GM23338 (cell line): ENCODE measurements around the gene RYR2. TPM values are rescaled to one million over a fixed set of nuclear protein-coding genes. Genes with fewer than 3 reads are reported as not detected.

Source experiments
- ATAC-seq: fragments of 200-7000 bp; cut with Tn5 transposase; 3 replicates; pipeline ENCODE4 v1.9.1; 2020
- DNase-seq: peaks from one replicate; pipeline ENCODE4 v3.0.0-alpha.2; 2015; ENCODE audit warnings: low spot score
- H2AFZ ChIP-seq: fragments of 200-600 bp; sonication (generic); 2 replicates; pipeline ENCODE4 v1.8.0; 2016; ENCODE audit warnings: antibody characterized with exemption, mild to moderate bottlenecking, moderate library complexity
- H3F3A ChIP-seq: fragments of 200-600 bp; sonication (generic); replicated peaks from 2 replicates; pipeline ENCODE4 v1.8.0; 2017; ENCODE audit warnings: antibody characterized with exemption, mixed run types, low read depth
- H3K27ac ChIP-seq: fragments of 200-600 bp; sonication (generic); 2 replicates; pipeline ENCODE4 v1.6.1; 2016; ENCODE audit warnings: low read depth
- H3K27me3 ChIP-seq: fragments of 200-600 bp; sonication (generic); 2 replicates; pipeline ENCODE4 v1.8.0; 2016; ENCODE audit warnings: mild to moderate bottlenecking, mixed run types, moderate library complexity; ENCODE audit not compliant: insufficient read depth
- H3K36me3 ChIP-seq: fragments of 200-600 bp; sonication (generic); 2 replicates; pipeline ENCODE4 v1.8.0; 2016; ENCODE audit warnings: mild to moderate bottlenecking; ENCODE audit not compliant: insufficient read depth
- H3K4me1 ChIP-seq: fragments of 200-600 bp; sonication (generic); 2 replicates; pipeline ENCODE4 v1.8.0; 2016; ENCODE audit warnings: mild to moderate bottlenecking, moderate library complexity; ENCODE audit not compliant: insufficient read depth
- H3K4me2 ChIP-seq: fragments of 200-600 bp; sonication (generic); 2 replicates; pipeline ENCODE4 v1.7.1; 2017; ENCODE audit warnings: mixed run types
- H3K4me3 ChIP-seq: fragments of 200-600 bp; sonication (generic); 2 replicates; pipeline ENCODE4 v1.6.1; 2016; ENCODE audit warnings: mixed run types
- H3K79me2 ChIP-seq: fragments of 200-600 bp; sonication (generic); replicated peaks from 2 replicates; pipeline ENCODE4 v1.8.0; 2017; ENCODE audit warnings: mild to moderate bottlenecking; ENCODE audit not compliant: insufficient read depth
- H3K9me2 ChIP-seq: fragments of 200-600 bp; sonication (generic); 2 replicates; pipeline ENCODE4 v1.8.0; 2017; ENCODE audit not compliant: insufficient read depth
- H4K20me1 ChIP-seq: fragments of 200-600 bp; sonication (generic); replicated peaks from 2 replicates; pipeline ENCODE4 v1.8.0; 2017; ENCODE audit warnings: mild to moderate bottlenecking; ENCODE audit not compliant: insufficient read depth
- H3K27ac Mint-ChIP-seq: 2 replicates; pipeline ENCODE4 v1.8.0; 2020; ENCODE audit warnings: inconsistent platforms, mild to moderate bottlenecking, moderate library complexity, mixed read lengths
- H3K27me3 Mint-ChIP-seq: 3 replicates; pipeline ENCODE4 v1.8.0; 2022; ENCODE audit warnings: low read depth, mild to moderate bottlenecking, moderate library complexity, mixed read lengths, inconsistent platforms; ENCODE audit not compliant: insufficient read depth, poor library complexity
- H3K36me3 Mint-ChIP-seq: 3 replicates; pipeline ENCODE4 v1.8.0; 2021; ENCODE audit warnings: low read depth, mild to moderate bottlenecking, inconsistent platforms, moderate library complexity, mixed read lengths
- H3K4me1 Mint-ChIP-seq: 3 replicates; pipeline ENCODE4 v1.8.0; 2020; ENCODE audit warnings: mild to moderate bottlenecking, inconsistent platforms, mixed read lengths
- H3K4me3 Mint-ChIP-seq: 3 replicates; pipeline ENCODE4 v1.8.0; 2021; ENCODE audit warnings: moderate library complexity, mild to moderate bottlenecking, inconsistent platforms, mixed read lengths
- H3K9me3 Mint-ChIP-seq: 3 replicates; pipeline ENCODE4 v1.8.0; 2020; ENCODE audit warnings: moderate library complexity, mild to moderate bottlenecking, inconsistent platforms, mixed read lengths
- CREB1 ChIP-seq: fragments of 250-450 bp; sonication (Bioruptor Pico); IDR thresholded peaks from 2 replicates; pipeline ENCODE4 v1.5.0; 2020; ENCODE audit warnings: low read depth, mild to moderate bottlenecking, moderate library complexity
- EZH2 ChIP-seq: fragments of 200-600 bp; sonication (generic); IDR thresholded peaks from one replicate; pipeline ENCODE4 v1.8.0; 2017; ENCODE audit warnings: antibody characterized with exemption, mild to moderate bottlenecking, low read depth; ENCODE audit not compliant: unreplicated experiment
- EZH2phosphoT487 ChIP-seq: fragments of 200-600 bp; sonication (generic); IDR thresholded peaks from one replicate; pipeline ENCODE4 v1.8.1; 2018; ENCODE audit warnings: antibody characterized with exemption; ENCODE audit not compliant: unreplicated experiment
- JUNB ChIP-seq: IDR thresholded peaks from one replicate; pipeline ENCODE4 v1.6.1; 2016; ENCODE audit warnings: antibody characterized with exemption; ENCODE audit not compliant: unreplicated experiment
- NANOG ChIP-seq: IDR thresholded peaks from 2 replicates; pipeline ENCODE4 v1.6.1; 2016; ENCODE audit warnings: antibody characterized with exemption, borderline replicate concordance
- POLR2AphosphoS5 ChIP-seq: IDR thresholded peaks from 2 replicates; pipeline ENCODE4 v1.6.1; 2016; ENCODE audit warnings: antibody characterized with exemption, low read depth
- STAT1 ChIP-seq: IDR thresholded peaks from one replicate; pipeline ENCODE4 v1.6.1; 2016; ENCODE audit warnings: antibody characterized with exemption; ENCODE audit not compliant: unreplicated experiment
- ZNF114 ChIP-seq: fragments of 250-450 bp; sonication (Bioruptor Pico); IDR thresholded peaks from 2 replicates; pipeline ENCODE4 v1.5.0; 2020; ENCODE audit warnings: mild to moderate bottlenecking, moderate library complexity
- ZNF331 ChIP-seq: fragments of 250-450 bp; sonication (Bioruptor Pico); IDR thresholded peaks from 2 replicates; pipeline ENCODE4 v1.5.0; 2020; ENCODE audit warnings: low read depth, mild to moderate bottlenecking, moderate library complexity
- ZNF462 ChIP-seq: fragments of 250-450 bp; sonication (Bioruptor Pico); IDR thresholded peaks from 2 replicates; pipeline ENCODE4 v1.5.0; 2020; ENCODE audit warnings: mild to moderate bottlenecking, moderate library complexity
- polyA plus RNA-seq: library from polyadenylated mRNA; unstranded; fragments of >200 nt; fragmentation: Nextera tagmentation; extraction: Ambion mirVana; gene quantifications from 2 replicates; pipeline ENCODE4 v1.2.1, GENCODE V29; 2016
- total RNA-seq: library from RNA; depleted of rRNA; stranded (reverse); fragments of >200 nt; shearing (Covaris generic); gene quantifications from 2 replicates; pipeline ENCODE4 v1.2.3, GENCODE V29; 2014
- TF ChIP-seq, protein P1 (sequence below): IDR thresholded peaks from 2 replicates; pipeline ENCODE4 v1.6.1; 2016; ENCODE audit warnings: antibody characterized with exemption
- TF ChIP-seq, protein P2 (sequence below), 2 experiments: fragments of 200-600 bp in 1 of 2; sonication (generic) in 1 of 2; conservative IDR thresholded peaks; 2 replicates each; pipeline versions ENCODE4 v1.5.1 to v1.6.1; 2016 to 2017; ENCODE audit warnings: antibody characterized with exemption in 2 of 2, low read depth in 2 of 2, mild to moderate bottlenecking in 2 of 2, moderate library complexity in 1 of 2
- TF ChIP-seq, protein P3 (sequence below): IDR thresholded peaks from one replicate; pipeline ENCODE4 v1.6.1; 2018; ENCODE audit warnings: antibody characterized with exemption; ENCODE audit not compliant: unreplicated experiment

The RYR2 gene
- total and polyA plus RNA-seq, 2 experiments from 2014 or later, result 8.9 to 10.0 TPM

- H3K27ac ChIP-seq, result no peak overlapping the region
- no peak overlapping the region for H3K4me3 Mint-ChIP-seq
Observed at GRCh38 chr1:237223419-237223818, 181.4 kb downstream of the RYR2 start.

More at GRCh38 chr1:237223419-237223818, 181.4 kb downstream of the RYR2 start:
- Histone ChIP-seq H3K27me3 (no peaks in the 10 kb centered on the region), H3K36me3 (no peaks in the 10 kb centered on the region; the same call in 1 of the 2 replicates), H3K79me2 (peaks cover 47% of the 10 kb centered on the region; the same call in 1 of the 2 replicates), H3K9me2 (0 out of 2 replicates have a peak, but pooled peaks cover 4% of the 10 kb centered on the region), H3K4me3 (no peak overlapping the region), H3K4me1 (peaks cover 3% of the 10 kb centered on the region; the same call in 1 of the 2 replicates), H3K4me2 (no peak overlapping the region), H3F3A (no peaks in the 10 kb centered on the region), H4K20me1 (no peaks in the 10 kb centered on the region; the same call in 1 of the 2 replicates), H2AFZ (no peak overlapping the region)
- H3K9me3 Mint-ChIP-seq, result no peaks in the 10 kb centered on the region
- DNase-seq (no peak), ATAC-seq (no peak)
- H3K27ac Mint-ChIP-seq, result no peak overlapping the region
- peaks cover 1% of the 10 kb centered on the region for H3K27me3 Mint-ChIP-seq
- H3K36me3 Mint-ChIP-seq, result peaks cover 3% of the 10 kb centered on the region; the same call in 1 of the 3 replicates
- TF ChIP-seq EZH2, result no peak
- TF ChIP-seq, protein P1, sequence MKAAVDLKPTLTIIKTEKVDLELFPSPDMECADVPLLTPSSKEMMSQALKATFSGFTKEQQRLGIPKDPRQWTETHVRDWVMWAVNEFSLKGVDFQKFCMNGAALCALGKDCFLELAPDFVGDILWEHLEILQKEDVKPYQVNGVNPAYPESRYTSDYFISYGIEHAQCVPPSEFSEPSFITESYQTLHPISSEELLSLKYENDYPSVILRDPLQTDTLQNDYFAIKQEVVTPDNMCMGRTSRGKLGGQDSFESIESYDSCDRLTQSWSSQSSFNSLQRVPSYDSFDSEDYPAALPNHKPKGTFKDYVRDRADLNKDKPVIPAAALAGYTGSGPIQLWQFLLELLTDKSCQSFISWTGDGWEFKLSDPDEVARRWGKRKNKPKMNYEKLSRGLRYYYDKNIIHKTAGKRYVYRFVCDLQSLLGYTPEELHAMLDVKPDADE, result no peak
- TF ChIP-seq ZNF331 (CRISPR knock-in tag), result no peak
- TF ChIP-seq, protein P2, sequence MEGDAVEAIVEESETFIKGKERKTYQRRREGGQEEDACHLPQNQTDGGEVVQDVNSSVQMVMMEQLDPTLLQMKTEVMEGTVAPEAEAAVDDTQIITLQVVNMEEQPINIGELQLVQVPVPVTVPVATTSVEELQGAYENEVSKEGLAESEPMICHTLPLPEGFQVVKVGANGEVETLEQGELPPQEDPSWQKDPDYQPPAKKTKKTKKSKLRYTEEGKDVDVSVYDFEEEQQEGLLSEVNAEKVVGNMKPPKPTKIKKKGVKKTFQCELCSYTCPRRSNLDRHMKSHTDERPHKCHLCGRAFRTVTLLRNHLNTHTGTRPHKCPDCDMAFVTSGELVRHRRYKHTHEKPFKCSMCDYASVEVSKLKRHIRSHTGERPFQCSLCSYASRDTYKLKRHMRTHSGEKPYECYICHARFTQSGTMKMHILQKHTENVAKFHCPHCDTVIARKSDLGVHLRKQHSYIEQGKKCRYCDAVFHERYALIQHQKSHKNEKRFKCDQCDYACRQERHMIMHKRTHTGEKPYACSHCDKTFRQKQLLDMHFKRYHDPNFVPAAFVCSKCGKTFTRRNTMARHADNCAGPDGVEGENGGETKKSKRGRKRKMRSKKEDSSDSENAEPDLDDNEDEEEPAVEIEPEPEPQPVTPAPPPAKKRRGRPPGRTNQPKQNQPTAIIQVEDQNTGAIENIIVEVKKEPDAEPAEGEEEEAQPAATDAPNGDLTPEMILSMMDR (conservative IDR thresholded peaks at IDR 0.05; ENCODE audit: low read depth in 2 of 2), result no peak
- TF ChIP-seq JUNB, result no peak
- no peak for TF ChIP-seq STAT1
- no peak for TF ChIP-seq ZNF114 (CRISPR knock-in tag)
- TF ChIP-seq POLR2AphosphoS5, result no peak
- no peak for TF ChIP-seq ZNF462
- TF ChIP-seq CREB1 (CRISPR knock-in tag), result no peak
- TF ChIP-seq, protein P3, sequence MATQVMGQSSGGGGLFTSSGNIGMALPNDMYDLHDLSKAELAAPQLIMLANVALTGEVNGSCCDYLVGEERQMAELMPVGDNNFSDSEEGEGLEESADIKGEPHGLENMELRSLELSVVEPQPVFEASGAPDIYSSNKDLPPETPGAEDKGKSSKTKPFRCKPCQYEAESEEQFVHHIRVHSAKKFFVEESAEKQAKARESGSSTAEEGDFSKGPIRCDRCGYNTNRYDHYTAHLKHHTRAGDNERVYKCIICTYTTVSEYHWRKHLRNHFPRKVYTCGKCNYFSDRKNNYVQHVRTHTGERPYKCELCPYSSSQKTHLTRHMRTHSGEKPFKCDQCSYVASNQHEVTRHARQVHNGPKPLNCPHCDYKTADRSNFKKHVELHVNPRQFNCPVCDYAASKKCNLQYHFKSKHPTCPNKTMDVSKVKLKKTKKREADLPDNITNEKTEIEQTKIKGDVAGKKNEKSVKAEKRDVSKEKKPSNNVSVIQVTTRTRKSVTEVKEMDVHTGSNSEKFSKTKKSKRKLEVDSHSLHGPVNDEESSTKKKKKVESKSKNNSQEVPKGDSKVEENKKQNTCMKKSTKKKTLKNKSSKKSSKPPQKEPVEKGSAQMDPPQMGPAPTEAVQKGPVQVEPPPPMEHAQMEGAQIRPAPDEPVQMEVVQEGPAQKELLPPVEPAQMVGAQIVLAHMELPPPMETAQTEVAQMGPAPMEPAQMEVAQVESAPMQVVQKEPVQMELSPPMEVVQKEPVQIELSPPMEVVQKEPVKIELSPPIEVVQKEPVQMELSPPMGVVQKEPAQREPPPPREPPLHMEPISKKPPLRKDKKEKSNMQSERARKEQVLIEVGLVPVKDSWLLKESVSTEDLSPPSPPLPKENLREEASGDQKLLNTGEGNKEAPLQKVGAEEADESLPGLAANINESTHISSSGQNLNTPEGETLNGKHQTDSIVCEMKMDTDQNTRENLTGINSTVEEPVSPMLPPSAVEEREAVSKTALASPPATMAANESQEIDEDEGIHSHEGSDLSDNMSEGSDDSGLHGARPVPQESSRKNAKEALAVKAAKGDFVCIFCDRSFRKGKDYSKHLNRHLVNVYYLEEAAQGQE, result no peak
- TF ChIP-seq NANOG, result no peak
- no peak for TF ChIP-seq EZH2phosphoT487
- no peaks in the 10 kb centered on the region; the same call in 2 of the 3 replicates for H3K4me1 Mint-ChIP-seq
